GM12878 (cell line): Measurements from ENCODE around the gene PLRG1. TPM values are rescaled to one million over a fixed set of nuclear protein-coding genes. Genes with fewer than 3 reads are reported as not detected.

Experiments
- ATAC-seq: fragments of 200-7000 bp; cut with Tn5 transposase; 3 replicates; pipeline ENCODE4 v1.9.1; 2020; ENCODE audit warnings: mild to moderate bottlenecking, moderate library complexity
- BruUV-seq: library from RNA; stranded (reverse); fragments of 400-500 nt; replicated peaks from 2 replicates; lab custom pipeline; 2021; lab: Mats Ljungman, UMichigan
- CTCF ChIA-PET: fragments of 300-600 bp; sonication (Branson Sonifier 250); formaldehyde crosslinking; extraction: SDS; loops from one replicate; lab custom pipeline; 2021; ENCODE audit warnings: inconsistent platforms; lab: Yijun Ruan, JAX
- POLR2A ChIA-PET: fragments of 350-600 bp; formaldehyde crosslinking; extraction: SDS; loops from one replicate; lab custom pipeline; 2021; ENCODE audit warnings: inconsistent platforms; lab: Charles Lee
- RAD21 ChIA-PET: fragments of 300-600 bp; sonication (Branson Sonifier 250); formaldehyde crosslinking; loops from one replicate; lab custom pipeline; 2023; ENCODE audit warnings: antibody characterized with exemption; ENCODE audit not compliant: unreplicated experiment; lab: Charles Lee
- SMC1A ChIA-PET: fragments of 300-600 bp; sonication (Branson Sonifier 250); formaldehyde crosslinking; loops from one replicate; lab custom pipeline; 2023; ENCODE audit not compliant: unreplicated experiment, uncharacterized antibody; lab: Charles Lee
- DNase-seq: peaks from one replicate; pipeline ENCODE4 v3.0.0-alpha.2; 2011; ENCODE audit warnings: low read depth, low spot score
- FAIRE-seq: peaks from 3 replicates; lab custom pipeline; 2011; peaks lifted over from hg19 to GRCh38; lab: Jason Lieb, UNC
- H2AFZ ChIP-seq: 2 replicates; pipeline ENCODE4 v1.6.0; 2011; ENCODE audit warnings: low read depth, low read length, control low read depth; ENCODE audit not compliant: control insufficient read depth
- H3K27ac ChIP-seq: 2 replicates; pipeline ENCODE4 v1.5.1; 2011; ENCODE audit warnings: control low read depth; ENCODE audit not compliant: control insufficient read depth, insufficient read depth
- H3K27me3 ChIP-seq, 2 experiments: replicated peaks in 1 of 2; 2 replicates each; pipeline versions ENCODE4 v1.6.0 to v1.6.1; 2011; ENCODE audit warnings: low read length in 1 of 2; ENCODE audit not compliant: control insufficient read depth in 2 of 2, insufficient read depth in 2 of 2
- H3K36me3 ChIP-seq, 2 experiments: 2 replicates each; pipeline ENCODE4 v1.5.1; 2011; ENCODE audit warnings: low read length in 1 of 2; ENCODE audit not compliant: control insufficient read depth in 2 of 2, insufficient read depth in 2 of 2
- H3K4me1 ChIP-seq: 2 replicates; pipeline ENCODE4 v1.6.1; 2011; ENCODE audit warnings: mild to moderate bottlenecking, low read length, moderate library complexity, mixed read lengths; ENCODE audit not compliant: control insufficient read depth, insufficient read depth
- H3K4me2 ChIP-seq: 2 replicates; pipeline ENCODE4 v1.6.0; 2011; ENCODE audit warnings: control low read depth; ENCODE audit not compliant: control insufficient read depth, insufficient read depth
- H3K4me3 ChIP-seq: fragments of 200-600 bp; sonication (generic); 2 replicates; pipeline ENCODE4 v1.5.1; 2016
- H3K79me2 ChIP-seq: 2 replicates; pipeline ENCODE4 v1.6.0; 2011; ENCODE audit warnings: low read length; ENCODE audit not compliant: control insufficient read depth, insufficient read depth
- H3K9ac ChIP-seq: 2 replicates; pipeline ENCODE4 v1.8.0; 2011; ENCODE audit warnings: low read length, control low read depth, mixed read lengths; ENCODE audit not compliant: control insufficient read depth, insufficient read depth
- H3K9me3 ChIP-seq: replicated peaks from 3 replicates; pipeline ENCODE4 v1.5.1; 2011; ENCODE audit warnings: mild to moderate bottlenecking, low read length; ENCODE audit not compliant: control insufficient read depth, insufficient read depth
- H4K20me1 ChIP-seq: 2 replicates; pipeline ENCODE4 v1.6.0; 2011; ENCODE audit not compliant: control insufficient read depth, insufficient read depth
- CTCF ChIP-seq, 3 experiments: IDR thresholded peaks in 2 of 3; conservative IDR thresholded peaks in 1 of 3; 2 replicates each; pipeline ENCODE4 v1.5.1; 2011; ENCODE audit warnings: low read depth in 3 of 3, low read length in 3 of 3, mild to moderate bottlenecking in 3 of 3, control low read depth in 2 of 3, moderate library complexity in 2 of 3, inconsistent platforms in 1 of 3, mixed read lengths in 1 of 3; ENCODE audit not compliant: control insufficient read depth in 2 of 3, insufficient read depth in 1 of 3; ENCODE audit errors: extremely low read depth in 1 of 3
- TCF3 ChIP-seq: IDR thresholded peaks from 2 replicates; pipeline ENCODE4 v1.6.1; 2012; ENCODE audit warnings: low read depth, mild to moderate bottlenecking, low read length, borderline replicate concordance; ENCODE audit not compliant: insufficient read depth
- USF1 ChIP-seq: IDR thresholded peaks from 2 replicates; pipeline ENCODE4 v1.6.1; 2011; ENCODE audit warnings: borderline replicate concordance, low read depth, mild to moderate bottlenecking, moderate library complexity, mixed read lengths, low read length; ENCODE audit not compliant: insufficient read depth; ENCODE audit errors: extremely low read length
- WGBS: methylation state at CpG from one replicate; pipeline ENCODE4 v1.1.6; 2016; ENCODE audit warnings: low lambda C conversion rate; ENCODE audit not compliant: insufficient replicate concordance, insufficient coverage; ENCODE audit errors: missing lambda C conversion rate; 5-methylcytosine and 5-hydroxymethylcytosine counted together
- in situ Hi-C: fragments of 300-500 bp; cut with MboI; formaldehyde crosslinking; loops from 9 replicates; pipeline ENCODE4 v1.14.3; 2018; ENCODE audit warnings: mixed read lengths
- intact Hi-C: fragments of 100-400 bp; cut with micrococcal nuclease; formaldehyde crosslinking; loops from one replicate; pipeline ENCODE4 v1.14.2; 2022; ENCODE audit not compliant: unreplicated experiment
- polyA plus RNA-seq, 11 experiments: library from polyadenylated mRNA; depleted of rRNA in 4 of 11; unstranded in 6 of 11; stranded (reverse) in 5 of 11; fragments of >200 nt; fragmentation: Nextera tagmentation in 4 of 11; fragmentation: Illumina TruSeq in 1 of 11; extraction: Ambion mirVana in 4 of 11; extraction: Trizol in 1 of 11; gene quantifications; 1 replicate in 1 of 11; 2 replicates in 10 of 11; pipeline versions ENCODE4 v1.2.1 to v1.2.3, GENCODE V29; 2011 to 2016; ENCODE audit warnings: inconsistent platforms in 2 of 11, missing spikeins in 2 of 11, low read depth in 1 of 11
- total RNA-seq, 4 experiments: library from RNA; depleted of rRNA in 3 of 4; stranded (reverse); fragments of >200 nt in 3 of 4; fragmentation: Illumina TruSeq in 1 of 4; extraction: Trizol in 1 of 4; gene quantifications; 2 replicates each; pipeline versions ENCODE4 v1.2.1 to v1.2.3, GENCODE V29; 2013 to 2021

The PLRG1 gene
- total and polyA plus RNA-seq, 10 of the 15 experiments (the other 5 are each of a cell fraction or from before 2014, with no cell fraction given), result 54.7 to 182 (median 111) TPM

- no peak overlapping the region for H3K4me3 ChIP-seq
- peaks cover 0 to 33% of the 10 kb centered on the region in 2 experiments; a peak in 2 of 4 replicates for H3K36me3 ChIP-seq
- no peak overlapping the region for H3K4me2 ChIP-seq
- peaks cover 3% of the 10 kb centered on the region; the same call in 1 of the 2 replicates for H3K4me1 ChIP-seq
- TF ChIP-seq CTCF (IDR thresholded peaks at IDR 0.05 in 2 of 3, conservative IDR thresholded peaks at IDR 0.05 in 1 of 3; ENCODE audit: control insufficient read depth in 2 of 3, extremely low read depth in 1 of 3, insufficient read depth in 1 of 3, low read depth in 3 of 3, low read length in 3 of 3), result peak in 1 of 3 experiments; percentile 6; a peak in 1 of 6 replicates
- TF ChIP-seq USF1, result no peak
- TF ChIP-seq TCF3, result no peak
- BruUV-seq, result no TSS peak
- no peak overlapping the region for H3K9ac ChIP-seq
- H2AFZ ChIP-seq, result no peak overlapping the region
- H3K27me3 ChIP-seq, result no peaks in the 10 kb centered on the region
- WGBS, result 96% methylated on average over 4 of the region's 4 CpGs
- in situ Hi-C loops (no loop called here), intact Hi-C loops (no loop called here)
- H3K9me3 ChIP-seq, result no peaks in the 10 kb centered on the region
- ChIA-PET POLR2A (no interaction called here), RAD21 (no interaction called here), SMC1A (interaction anchor here (1.4 to 1.5 kb wide), 2 partner anchors 9 to 13 kb away, joined by 3 to 4 read pairs; no protein-coding TSS in a partner anchor), CTCF (interaction anchor here (0.7 to 18.3 kb wide), 3 partner anchors 13 to 73 kb away, joined by 3 to 796 read pairs (median 15); partner anchors contain the start of gene FGG)
- peaks cover 22% of the 10 kb centered on the region for H3K79me2 ChIP-seq
- no peaks in the 10 kb centered on the region for H4K20me1 ChIP-seq
- FAIRE-seq, result no peak
- no peak for DNase-seq
- ATAC-seq, result no peak
- no peak overlapping the region for H3K27ac ChIP-seq
These were observed 4.5 kb downstream of the PLRG1 start for GRCh38 chr4:154545689-154546088.
